ENCODE results near the gene TRIP12. TPM values are rescaled to one million over a fixed set of nuclear protein-coding genes. Genes with fewer than 3 reads are reported as not detected.

The TRIP12 gene
- total and polyA plus RNA-seq, 2 donors (not counting 1 experiment from before 2014, with no cell fraction given) = 30.9 to 274 TPM

- 97% methylated on average over 4 of the region's 4 CpGs for WGBS (ENCODE audit: insufficient coverage)
- Histone ChIP-seq H3K9me3 (ENCODE audit: control extremely low read depth in 1 of 3, control insufficient read depth in 2 of 3, insufficient read depth in 1 of 3, low read length in 2 of 3) (no peaks in the 10 kb centered on the region), H3K4me1 (ENCODE audit: control insufficient read depth in 2 of 2, insufficient read depth in 2 of 2, low read length in 2 of 2) (no peaks in the 10 kb centered on the region), H2AFZ (ENCODE audit: insufficient read depth, low read depth, low read length, poor library complexity, severe bottlenecking) (no peak overlapping the region), H4K20me1 (ENCODE audit: control insufficient read depth, insufficient read depth, low read length, poor library complexity, severe bottlenecking) (no peaks in the 10 kb centered on the region), H3K4me2 (replicated peaks; ENCODE audit: low read depth, low read length, poor library complexity, severe bottlenecking) (no peak overlapping the region), H3K4me3 (ENCODE audit: control extremely low read depth in 1 of 5, extremely low read depth in 1 of 5, insufficient read depth in 1 of 5, low read depth in 2 of 5, low read length in 4 of 5) (no peak overlapping the region), H3K36me3 (replicated peaks in 1 of 2; ENCODE audit: control extremely low read depth in 1 of 2, control insufficient read depth in 1 of 2, extremely low read depth in 1 of 2, insufficient read depth in 2 of 2, low read length in 1 of 2) (peaks cover 11 to 61% of the 10 kb centered on the region in 2 experiments), H3K27ac (ENCODE audit: low read length in 2 of 2) (no peak overlapping the region), H3K79me2 (ENCODE audit: control insufficient read depth, insufficient read depth, low read length) (no peaks in the 10 kb centered on the region), H3K9ac (ENCODE audit: low read length) (no peak overlapping the region), H3K27me3 (replicated peaks in 1 of 4; ENCODE audit: control extremely low read depth in 1 of 4, control insufficient read depth in 3 of 4, insufficient read depth in 4 of 4, low read length in 3 of 4) (no peaks in the 10 kb centered on the region)
- no peaks in the 10 kb centered on the region for H3K27me3 Mint-ChIP-seq
- DNase-seq (no peak), ATAC-seq (ENCODE audit: low read depth) (no peak)
- H3K9me3 Mint-ChIP-seq (ENCODE audit: insufficient read depth) = no peaks in the 10 kb centered on the region
- ChIA-PET CTCF (interaction anchor here (1.0 to 2.7 kb wide), 4 partner anchors 12 to 96 kb away, joined by 3 to 11 read pairs (median 4); no protein-coding TSS in a partner anchor), POLR2A (no interaction called here)
- TF ChIP-seq CTCF (IDR thresholded peaks at IDR 0.05) = no peak
- no peak for TF ChIP-seq EZH2 (IDR thresholded peaks at IDR 0.05; ENCODE audit: borderline replicate concordance, insufficient read depth, low read depth, low read length, poor library complexity, severe bottlenecking)
- intact Hi-C loops (cut with micrococcal nuclease) = no loop called here
- H3K4me3 Mint-ChIP-seq = no peak overlapping the region
- H3K4me1 Mint-ChIP-seq = peaks cover 6% of the 10 kb centered on the region
- no peak overlapping the region for H3K27ac Mint-ChIP-seq
These were observed 106.5 kb downstream of the TRIP12 start for GRCh38 chr2:229815342-229815741.

- H3K4me2 ChIP-seq (replicated peaks; ENCODE audit: low read depth, low read length, poor library complexity, severe bottlenecking) = no peak overlapping the region
- no peak for TF ChIP-seq CTCF (IDR thresholded peaks at IDR 0.05)
- TF ChIP-seq EZH2 (IDR thresholded peaks at IDR 0.05; ENCODE audit: borderline replicate concordance, insufficient read depth, low read depth, low read length, poor library complexity, severe bottlenecking) = no peak
These were observed 111.0 kb downstream of the TRIP12 start for GRCh38 chr2:229810786-229811185.

More at GRCh38 chr2:229810786-229811185, 111.0 kb downstream of the TRIP12 start:
- Histone ChIP-seq H3K4me3 (ENCODE audit: control extremely low read depth in 1 of 5, extremely low read depth in 1 of 5, insufficient read depth in 1 of 5, low read depth in 2 of 5, low read length in 4 of 5) (no peak overlapping the region), H3K36me3 (replicated peaks in 1 of 2; ENCODE audit: control extremely low read depth in 1 of 2, control insufficient read depth in 1 of 2, extremely low read depth in 1 of 2, insufficient read depth in 2 of 2, low read length in 1 of 2) (peaks cover 19 to 75% of the 10 kb centered on the region in 2 experiments), H3K9ac (ENCODE audit: low read length) (no peak overlapping the region), H3K27ac (ENCODE audit: low read length in 2 of 2) (no peak overlapping the region), H2AFZ (ENCODE audit: insufficient read depth, low read depth, low read length, poor library complexity, severe bottlenecking) (no peak overlapping the region), H3K79me2 (ENCODE audit: control insufficient read depth, insufficient read depth, low read length) (no peaks in the 10 kb centered on the region), H4K20me1 (ENCODE audit: control insufficient read depth, insufficient read depth, low read length, poor library complexity, severe bottlenecking) (no peaks in the 10 kb centered on the region), H3K4me1 (ENCODE audit: control insufficient read depth in 2 of 2, insufficient read depth in 2 of 2, low read length in 2 of 2) (no peaks in the 10 kb centered on the region), H3K9me3 (ENCODE audit: control extremely low read depth in 1 of 3, control insufficient read depth in 2 of 3, insufficient read depth in 1 of 3, low read length in 2 of 3) (no peaks in the 10 kb centered on the region), H3K27me3 (replicated peaks in 1 of 4; ENCODE audit: control extremely low read depth in 1 of 4, control insufficient read depth in 3 of 4, insufficient read depth in 4 of 4, low read length in 3 of 4) (no peaks in the 10 kb centered on the region)
- no CpG with 5 or more reads among the region's 3 CpGs for WGBS (ENCODE audit: insufficient coverage)
- ATAC-seq (ENCODE audit: low read depth) = no peak
- H3K4me3 Mint-ChIP-seq = no peak overlapping the region
- intact Hi-C loops (cut with micrococcal nuclease) = no loop called here
- ChIA-PET CTCF (interaction anchor here (1.3 to 1.4 kb wide), 2 partner anchors 10 to 30 kb away, joined by 3 to 6 read pairs; no protein-coding TSS in a partner anchor), POLR2A (no interaction called here)
- H3K4me1 Mint-ChIP-seq = no peaks in the 10 kb centered on the region
- no peaks in the 10 kb centered on the region for H3K27me3 Mint-ChIP-seq
- DNase-seq = no peak
- no peaks in the 10 kb centered on the region for H3K9me3 Mint-ChIP-seq (ENCODE audit: insufficient read depth)
- no peak overlapping the region for H3K27ac Mint-ChIP-seq
